Muscle layer of duodenum (tissue), 2 donors: ENCODE measurements around the gene BCL7B.
A peak's percentile ranks its signal among the peaks of the same experiment; 100 is the strongest.
"Not testable (repeated sequence)": the region's sequence is repeated elsewhere in the genome, so short reads cannot be mapped to it uniquely, and the experiment has no call there.

ENCODE experiments used
- H3K27ac ChIP-seq: one replicate; pipeline ENCODE4 v1.7.0; 2013; ENCODE audit warnings: mild to moderate bottlenecking, low read length
- H3K27me3 ChIP-seq: one replicate; pipeline ENCODE4 v1.7.0; 2013; ENCODE audit warnings: low read depth, mild to moderate bottlenecking, control low read depth, low read length
- H3K36me3 ChIP-seq, 2 donors: one replicate each; pipeline ENCODE4 v1.7.0; 2013; ENCODE audit warnings: low read length in 2 of 2, control low read depth in 1 of 2, mild to moderate bottlenecking in 1 of 2; ENCODE audit not compliant: insufficient read depth in 2 of 2, control insufficient read depth in 1 of 2
- H3K4me1 ChIP-seq, 2 donors: one replicate each; pipeline ENCODE4 v1.7.0; 2013; ENCODE audit warnings: low read length in 2 of 2, mild to moderate bottlenecking in 2 of 2, control low read depth in 1 of 2, moderate library complexity in 1 of 2; ENCODE audit not compliant: insufficient read depth in 2 of 2, control insufficient read depth in 1 of 2
- H3K4me3 ChIP-seq, 2 donors: one replicate each; pipeline ENCODE4 v1.7.0; 2013; ENCODE audit warnings: low read length in 2 of 2, low read depth in 1 of 2, mild to moderate bottlenecking in 1 of 2
- H3K9me3 ChIP-seq, 2 donors: one replicate each; pipeline ENCODE4 v1.7.0; 2013; ENCODE audit warnings: low read length in 2 of 2, control low read depth in 1 of 2, mild to moderate bottlenecking in 1 of 2; ENCODE audit not compliant: control insufficient read depth in 1 of 2
- donor health status: healthy.

The BCL7B gene

GRCh38 chr7:73526896-73527821 lies 30.3 kb downstream of the BCL7B start:
- Histone ChIP-seq H3K9me3 (no peaks in the 10 kb centered on the region), H3K4me3 (no peak overlapping the region), H3K27ac (no peak overlapping the region), H3K36me3 (no peaks in the 10 kb centered on the region), H3K4me1 (no peaks in the 10 kb centered on the region), H3K27me3 (no peaks in the 10 kb centered on the region)

GRCh38 chr7:73526158-73526494 lies 31.4 kb downstream of the BCL7B start:
- not testable (repeated sequence) for H3K4me1 ChIP-seq, H3K4me3 ChIP-seq, H3K36me3 ChIP-seq, H3K27ac ChIP-seq, H3K9me3 ChIP-seq, H3K27me3 ChIP-seq

- H3K27ac ChIP-seq: peak within 1 kb of the TSS; percentile 81
- peaks cover 0 to 6% of the 10 kb centered on the region in 2 donors for H3K36me3 ChIP-seq
- H3K27me3 ChIP-seq: no peaks in the 10 kb centered on the region
- H3K9me3 ChIP-seq: no peaks in the 10 kb centered on the region
- H3K4me1 ChIP-seq: peaks cover 12 to 27% of the 10 kb centered on the region in 2 donors
- H3K4me3 ChIP-seq: peak within 1 kb of the TSS; percentile 68 to 80
Observed at GRCh38 chr7:73522105-73522872, 35.2 kb downstream of the BCL7B start, which contains the start of gene BAZ1B. Gene BAZ1B (minus strand): TSS chr7:73522293. CDS start chr7:73521933, 360 bp downstream.

- peaks cover 0 to 7% of the 10 kb centered on the region in 2 donors for H3K36me3 ChIP-seq
- no peaks in the 10 kb centered on the region for H3K9me3 ChIP-seq
- peaks cover 12 to 29% of the 10 kb centered on the region in 2 donors for H3K4me1 ChIP-seq
- H3K27me3 ChIP-seq: no peaks in the 10 kb centered on the region
- H3K4me3 ChIP-seq: peak overlapping the region; percentile 68 to 80
- H3K27ac ChIP-seq: peak overlapping the region; percentile 81
Observed at GRCh38 chr7:73521636-73522104, 35.8 kb downstream of the BCL7B start.

- H3K9me3 ChIP-seq: no peaks in the 10 kb centered on the region
- peak overlapping the region; percentile 81 for H3K27ac ChIP-seq
- H3K27me3 ChIP-seq: no peaks in the 10 kb centered on the region
- H3K36me3 ChIP-seq: peaks cover 3 to 7% of the 10 kb centered on the region in 2 donors
- peaks cover 12 to 29% of the 10 kb centered on the region in 2 donors for H3K4me1 ChIP-seq
- peak overlapping the region; percentile 68 to 80 for H3K4me3 ChIP-seq
Observed at GRCh38 chr7:73520673-73521635, 36.5 kb downstream of the BCL7B start.

GRCh38 chr7:73519867-73520672 lies 37.4 kb downstream of the BCL7B start:
- Histone ChIP-seq H3K36me3 (peaks cover 9 to 12% of the 10 kb centered on the region in 2 donors), H3K4me1 (peaks cover 12 to 29% of the 10 kb centered on the region in 2 donors), H3K27ac (peak overlapping the region; percentile 81)

GRCh38 chr7:73518470-73518869 lies 39.0 kb downstream of the BCL7B start:
- Histone ChIP-seq H3K9me3 (no peaks in the 10 kb centered on the region), H3K4me1 (peaks cover 12 to 29% of the 10 kb centered on the region in 2 donors), H3K4me3 (no peak overlapping the region), H3K27ac (peak overlapping the region; percentile 18), H3K27me3 (no peaks in the 10 kb centered on the region), H3K36me3 (peaks cover 9 to 12% of the 10 kb centered on the region in 2 donors)

More at GRCh38 chr7:73519867-73520672, 37.4 kb downstream of the BCL7B start:
- peak overlapping the region; percentile 68 to 80 for H3K4me3 ChIP-seq
- H3K9me3 ChIP-seq: no peaks in the 10 kb centered on the region
- no peaks in the 10 kb centered on the region for H3K27me3 ChIP-seq

- Histone ChIP-seq H3K36me3 (peaks cover 9 to 12% of the 10 kb centered on the region in 2 donors), H3K9me3 (no peaks in the 10 kb centered on the region), H3K27me3 (no peaks in the 10 kb centered on the region), H3K27ac (no peak overlapping the region), H3K4me3 (no peak overlapping the region), H3K4me1 (peaks cover 12 to 35% of the 10 kb centered on the region in 2 donors)
Observed at GRCh38 chr7:73517241-73517995, 40.1 kb downstream of the BCL7B start.

- H3K36me3 ChIP-seq: peaks cover 9 to 16% of the 10 kb centered on the region in 2 donors
- no peaks in the 10 kb centered on the region for H3K9me3 ChIP-seq
- no peak overlapping the region for H3K4me3 ChIP-seq
- H3K27me3 ChIP-seq: no peaks in the 10 kb centered on the region
- no peak overlapping the region for H3K27ac ChIP-seq
- H3K4me1 ChIP-seq: peaks cover 6 to 36% of the 10 kb centered on the region in 2 donors
Observed at GRCh38 chr7:73515178-73515577, 42.3 kb downstream of the BCL7B start.
